ENCODE results near the gene GJA4.

DNA sequence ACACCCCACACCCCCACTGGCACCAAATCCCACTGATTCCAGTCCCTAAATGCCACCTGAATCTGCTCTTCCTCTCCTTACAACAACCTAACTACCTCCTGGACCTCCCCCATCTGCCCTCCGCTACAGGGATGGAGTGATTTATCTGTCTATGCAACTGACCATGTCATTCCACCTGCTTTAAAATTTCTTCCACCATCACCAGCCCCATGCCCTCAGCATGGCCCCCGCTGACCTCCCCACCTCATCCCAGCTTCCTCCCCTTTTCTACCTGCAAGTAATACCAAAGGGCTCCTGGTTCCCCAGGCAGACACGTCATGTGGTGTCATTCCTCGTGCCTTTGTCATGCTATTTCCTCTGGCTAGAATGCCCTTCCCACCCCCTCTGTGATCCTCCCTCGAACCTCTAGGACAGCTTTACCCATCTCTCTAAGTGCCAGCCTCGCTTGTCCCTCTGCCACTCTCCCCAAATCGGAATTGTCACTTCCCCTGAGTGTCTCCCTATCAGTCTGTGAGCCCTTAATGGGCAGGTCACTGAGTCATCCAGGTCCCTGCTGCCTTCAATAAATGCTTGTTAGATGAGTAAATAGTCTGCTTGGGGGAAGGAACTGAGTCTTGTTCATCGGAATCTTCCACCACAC is 29.5 kb upstream of the GJA4 start:
- TF ChIP-seq, protein P1, sequence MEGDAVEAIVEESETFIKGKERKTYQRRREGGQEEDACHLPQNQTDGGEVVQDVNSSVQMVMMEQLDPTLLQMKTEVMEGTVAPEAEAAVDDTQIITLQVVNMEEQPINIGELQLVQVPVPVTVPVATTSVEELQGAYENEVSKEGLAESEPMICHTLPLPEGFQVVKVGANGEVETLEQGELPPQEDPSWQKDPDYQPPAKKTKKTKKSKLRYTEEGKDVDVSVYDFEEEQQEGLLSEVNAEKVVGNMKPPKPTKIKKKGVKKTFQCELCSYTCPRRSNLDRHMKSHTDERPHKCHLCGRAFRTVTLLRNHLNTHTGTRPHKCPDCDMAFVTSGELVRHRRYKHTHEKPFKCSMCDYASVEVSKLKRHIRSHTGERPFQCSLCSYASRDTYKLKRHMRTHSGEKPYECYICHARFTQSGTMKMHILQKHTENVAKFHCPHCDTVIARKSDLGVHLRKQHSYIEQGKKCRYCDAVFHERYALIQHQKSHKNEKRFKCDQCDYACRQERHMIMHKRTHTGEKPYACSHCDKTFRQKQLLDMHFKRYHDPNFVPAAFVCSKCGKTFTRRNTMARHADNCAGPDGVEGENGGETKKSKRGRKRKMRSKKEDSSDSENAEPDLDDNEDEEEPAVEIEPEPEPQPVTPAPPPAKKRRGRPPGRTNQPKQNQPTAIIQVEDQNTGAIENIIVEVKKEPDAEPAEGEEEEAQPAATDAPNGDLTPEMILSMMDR (conservative IDR thresholded peaks at IDR 0.05; ENCODE audit: low read depth, low read length): no peak
- TF ChIP-seq EZH2 (IDR thresholded peaks at IDR 0.05; ENCODE audit: low read length, unreplicated experiment) (no peak), EZH2phosphoT487 (IDR thresholded peaks at IDR 0.05; ENCODE audit: borderline replicate concordance, low read length) (no peak)
